HepG2 (cell line): ENCODE results near the gene PTPRQ.

Experiments
- CTCF ChIP-seq: sonication (generic); formaldehyde crosslinking; IDR thresholded peaks from 2 replicates; pipeline ENCODE4 v1.5.0; 2020; ENCODE audit warnings: mild to moderate bottlenecking, missing genetic modification reagents, moderate library complexity
- NFYB ChIP-seq: sonication (generic); formaldehyde crosslinking; IDR thresholded peaks from 2 replicates; pipeline ENCODE4 v1.4.0; 2020; ENCODE audit warnings: missing genetic modification reagents
- POLR2AphosphoS5 ChIP-seq: IDR thresholded peaks from 2 replicates; pipeline ENCODE4 v1.6.1; 2012; ENCODE audit warnings: low read depth, low read length
- RFX5 ChIP-seq: IDR thresholded peaks from 2 replicates; pipeline ENCODE4 v1.6.1; 2011; ENCODE audit warnings: low read depth, low read length, improper control_type of control experiment
- SNRNP70 ChIP-seq: fragments of 200-400 bp; formaldehyde crosslinking; IDR thresholded peaks from 2 replicates; pipeline ENCODE4 v1.6.1; 2017; ENCODE audit warnings: mild to moderate bottlenecking, low read depth, low read length, moderate library complexity
- SPEN ChIP-seq: sonication (generic); formaldehyde crosslinking; IDR thresholded peaks from 2 replicates; pipeline ENCODE4 v1.5.1; 2020; ENCODE audit warnings: low read depth, mild to moderate bottlenecking, missing genetic modification reagents
- TCF12 ChIP-seq, 2 experiments: fragments of 450-650 bp in 1 of 2; sonication (generic) in 1 of 2; formaldehyde crosslinking in 1 of 2; IDR thresholded peaks; 2 replicates each; pipeline versions ENCODE4 v1.6.1 to v1.8.0; 2017 to 2022; ENCODE audit warnings: antibody characterized with exemption in 1 of 2, mild to moderate bottlenecking in 1 of 2, missing genetic modification reagents in 1 of 2, moderate library complexity in 1 of 2

DNA sequence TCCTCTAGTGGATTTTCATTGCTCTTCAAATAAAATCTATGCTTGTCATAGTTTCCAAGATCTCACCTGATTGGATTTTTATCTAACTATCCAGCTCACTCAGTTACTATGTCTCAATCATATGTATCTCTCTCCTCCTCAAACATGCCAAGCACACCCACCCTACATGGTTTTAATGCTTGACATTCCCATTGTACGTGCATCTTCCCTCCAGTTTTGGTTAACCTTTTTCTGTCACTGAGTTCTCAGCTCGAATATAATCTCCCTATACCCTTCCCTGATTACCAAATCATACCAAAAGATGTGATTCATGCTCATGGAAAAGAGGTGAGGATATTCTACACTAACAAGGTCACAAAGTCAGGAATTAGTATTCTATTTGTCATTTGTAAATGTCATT lies 12.0 kb upstream of the PTPRQ start:
- no peak for TF ChIP-seq SNRNP70
- no peak for TF ChIP-seq CTCF (CRISPR knock-in tag)
- TF ChIP-seq POLR2AphosphoS5, result no peak
- TF ChIP-seq RFX5, result no peak
- no peak for TF ChIP-seq TCF12 (IDR thresholded peaks at IDR 0.05)
- no peak for TF ChIP-seq TCF12 (CRISPR knock-in tag; IDR thresholded peaks at IDR 0.05)
- TF ChIP-seq NFYB, result no peak
- no peak for TF ChIP-seq SPEN (CRISPR knock-in tag)
